ENCODE measurements around the gene ALG3. TPM values are rescaled to one million over a fixed set of nuclear protein-coding genes. Genes with fewer than 3 reads are reported as not detected.

Gene ALG3
- total and polyA plus RNA-seq, 2 experiments from 2014 or later, result 76.9 to 109 TPM

DNA sequence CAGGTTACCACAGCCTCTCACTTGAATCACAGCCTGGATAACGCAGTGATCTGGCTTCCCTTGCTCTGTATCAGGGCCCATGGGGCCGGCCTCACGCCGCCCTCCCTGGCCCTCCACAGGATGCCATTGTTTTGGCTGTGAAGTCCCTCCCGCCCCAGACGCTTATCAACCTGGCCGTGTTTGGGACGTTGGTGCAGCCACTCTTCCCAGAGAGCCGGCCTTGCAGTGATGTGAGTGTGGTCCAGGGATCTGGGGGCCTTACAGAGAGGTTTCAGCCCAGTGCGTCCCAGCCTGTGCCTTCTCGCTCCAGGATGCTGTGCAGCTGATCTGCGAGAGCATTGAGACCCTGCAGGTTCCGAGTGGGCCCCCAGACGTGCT lies 12.7 kb downstream of the ALG3 start (continued):
- no peak for TF ChIP-seq EZH2phosphoT487 (IDR thresholded peaks at IDR 0.05; ENCODE audit: unreplicated experiment)

DNA sequence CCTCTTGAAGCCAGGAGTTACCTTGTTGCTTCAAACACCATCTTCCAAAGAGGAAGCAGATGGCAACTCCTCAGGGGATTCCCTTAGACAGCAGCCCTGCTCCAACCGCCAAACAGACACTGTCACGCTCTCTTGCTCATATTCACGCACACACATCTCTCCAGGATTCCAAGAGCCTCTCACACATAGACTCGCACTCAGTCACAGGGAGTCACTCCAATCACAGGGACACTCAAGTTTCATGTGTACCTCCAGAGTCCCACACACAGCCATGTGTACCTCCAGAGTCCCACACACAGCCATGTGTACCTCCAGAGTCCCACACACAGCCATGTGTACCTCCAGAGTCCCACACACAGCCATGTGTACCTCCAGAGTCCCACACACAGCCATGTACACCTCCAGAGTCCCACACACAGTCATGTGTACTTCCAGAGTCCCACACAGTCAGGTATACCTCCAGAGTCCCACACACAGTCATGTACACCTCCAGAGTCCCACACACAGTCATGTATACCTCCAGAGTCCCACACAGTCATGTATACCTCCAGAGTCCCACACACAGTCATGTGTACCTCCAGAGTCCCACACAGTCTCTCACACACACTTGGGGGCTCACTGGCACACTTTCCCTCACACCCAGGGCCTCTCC lies 13.3 kb downstream of the ALG3 start:
- TF ChIP-seq, protein P1, sequence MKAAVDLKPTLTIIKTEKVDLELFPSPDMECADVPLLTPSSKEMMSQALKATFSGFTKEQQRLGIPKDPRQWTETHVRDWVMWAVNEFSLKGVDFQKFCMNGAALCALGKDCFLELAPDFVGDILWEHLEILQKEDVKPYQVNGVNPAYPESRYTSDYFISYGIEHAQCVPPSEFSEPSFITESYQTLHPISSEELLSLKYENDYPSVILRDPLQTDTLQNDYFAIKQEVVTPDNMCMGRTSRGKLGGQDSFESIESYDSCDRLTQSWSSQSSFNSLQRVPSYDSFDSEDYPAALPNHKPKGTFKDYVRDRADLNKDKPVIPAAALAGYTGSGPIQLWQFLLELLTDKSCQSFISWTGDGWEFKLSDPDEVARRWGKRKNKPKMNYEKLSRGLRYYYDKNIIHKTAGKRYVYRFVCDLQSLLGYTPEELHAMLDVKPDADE (IDR thresholded peaks at IDR 0.05), result no peak
- TF ChIP-seq, protein P2, sequence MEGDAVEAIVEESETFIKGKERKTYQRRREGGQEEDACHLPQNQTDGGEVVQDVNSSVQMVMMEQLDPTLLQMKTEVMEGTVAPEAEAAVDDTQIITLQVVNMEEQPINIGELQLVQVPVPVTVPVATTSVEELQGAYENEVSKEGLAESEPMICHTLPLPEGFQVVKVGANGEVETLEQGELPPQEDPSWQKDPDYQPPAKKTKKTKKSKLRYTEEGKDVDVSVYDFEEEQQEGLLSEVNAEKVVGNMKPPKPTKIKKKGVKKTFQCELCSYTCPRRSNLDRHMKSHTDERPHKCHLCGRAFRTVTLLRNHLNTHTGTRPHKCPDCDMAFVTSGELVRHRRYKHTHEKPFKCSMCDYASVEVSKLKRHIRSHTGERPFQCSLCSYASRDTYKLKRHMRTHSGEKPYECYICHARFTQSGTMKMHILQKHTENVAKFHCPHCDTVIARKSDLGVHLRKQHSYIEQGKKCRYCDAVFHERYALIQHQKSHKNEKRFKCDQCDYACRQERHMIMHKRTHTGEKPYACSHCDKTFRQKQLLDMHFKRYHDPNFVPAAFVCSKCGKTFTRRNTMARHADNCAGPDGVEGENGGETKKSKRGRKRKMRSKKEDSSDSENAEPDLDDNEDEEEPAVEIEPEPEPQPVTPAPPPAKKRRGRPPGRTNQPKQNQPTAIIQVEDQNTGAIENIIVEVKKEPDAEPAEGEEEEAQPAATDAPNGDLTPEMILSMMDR (conservative IDR thresholded peaks at IDR 0.05; ENCODE audit: low read depth in 2 of 2), result no peak
- TF ChIP-seq EZH2phosphoT487 (IDR thresholded peaks at IDR 0.05; ENCODE audit: unreplicated experiment), result no peak
- Mint-ChIP-seq H3K4me3 (no peak overlapping the region), H3K36me3 (ENCODE audit: low read depth) (no peaks in the 10 kb centered on the region; the same call in 2 of the 3 replicates), H3K27ac (no peak overlapping the region), H3K27me3 (ENCODE audit: insufficient read depth, low read depth, poor library complexity) (peaks cover 37% of the 10 kb centered on the region), H3K4me1 (peaks cover 11% of the 10 kb centered on the region), H3K9me3 (no peaks in the 10 kb centered on the region; the same call in 2 of the 3 replicates)
- no peak overlapping the region for H3K27ac ChIP-seq (ENCODE audit: low read depth)
- no peaks in the 10 kb centered on the region for H3K36me3 ChIP-seq (ENCODE audit: insufficient read depth)
- no peak overlapping the region for H3K4me3 ChIP-seq
- 0 out of 2 replicates have a peak, but pooled peaks cover 10% of the 10 kb centered on the region for H4K20me1 ChIP-seq (replicated peaks; ENCODE audit: insufficient read depth)
- no peaks in the 10 kb centered on the region for H3F3A ChIP-seq (replicated peaks; ENCODE audit: low read depth)
- ATAC-seq, result no peak
- no peaks in the 10 kb centered on the region for H3K79me2 ChIP-seq (replicated peaks; ENCODE audit: insufficient read depth)
- H2AFZ ChIP-seq, result no peak overlapping the region
- H3K9me2 ChIP-seq (ENCODE audit: insufficient read depth), result no peaks in the 10 kb centered on the region
- DNase-seq (ENCODE audit: low spot score), result no peak
- no peak overlapping the region for H3K4me2 ChIP-seq
- H3K27me3 ChIP-seq (ENCODE audit: insufficient read depth), result peaks cover 44% of the 10 kb centered on the region
- H3K4me1 ChIP-seq (ENCODE audit: insufficient read depth), result no peaks in the 10 kb centered on the region

DNA sequence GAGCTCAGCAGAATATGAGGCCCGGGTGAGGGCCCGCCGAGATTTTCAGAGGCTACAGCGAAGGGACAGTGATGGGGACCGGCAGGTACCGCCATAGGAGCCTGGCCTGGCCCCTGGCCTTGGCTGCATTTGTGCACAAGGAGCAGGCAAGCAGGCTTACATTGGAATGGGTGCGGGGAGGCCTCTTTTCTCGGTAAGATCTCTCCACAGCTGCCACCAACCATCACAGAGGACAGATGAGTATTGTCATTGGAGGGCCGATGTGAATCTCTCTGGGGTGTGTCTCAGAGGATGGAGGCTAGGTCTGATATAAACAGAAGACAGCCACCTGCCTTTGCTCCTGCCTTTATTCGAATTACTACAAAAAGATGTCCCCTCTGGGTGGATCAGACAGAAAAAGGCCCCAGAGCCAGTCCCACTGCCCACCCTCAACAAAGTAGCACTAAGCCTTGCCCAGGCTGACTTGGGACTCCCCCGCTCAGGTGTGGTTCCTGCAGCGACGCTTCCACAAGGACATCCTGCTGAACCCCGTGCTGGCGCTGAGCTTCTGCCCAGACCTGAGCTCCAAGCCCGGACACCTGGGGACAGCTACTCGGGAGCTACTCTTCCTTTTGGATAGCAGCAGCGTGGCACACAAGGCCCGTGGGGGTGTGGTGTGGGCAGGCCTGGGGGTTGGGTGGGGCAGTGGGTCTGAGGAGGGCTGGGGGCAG lies 13.9 kb downstream of the ALG3 start:
- H3K4me1 Mint-ChIP-seq, result peaks cover 11% of the 10 kb centered on the region
- Histone ChIP-seq H4K20me1 (replicated peaks; ENCODE audit: insufficient read depth) (0 out of 2 replicates have a peak, but pooled peaks cover 6% of the 10 kb centered on the region), H3K36me3 (ENCODE audit: insufficient read depth) (no peaks in the 10 kb centered on the region), H3K9me2 (ENCODE audit: insufficient read depth) (no peaks in the 10 kb centered on the region), H3K27me3 (ENCODE audit: insufficient read depth) (peaks cover 46% of the 10 kb centered on the region), H3K4me2 (no peak overlapping the region), H2AFZ (no peak overlapping the region), H3F3A (replicated peaks; ENCODE audit: low read depth) (no peaks in the 10 kb centered on the region), H3K4me1 (ENCODE audit: insufficient read depth) (no peaks in the 10 kb centered on the region), H3K79me2 (replicated peaks; ENCODE audit: insufficient read depth) (no peaks in the 10 kb centered on the region), H3K27ac (ENCODE audit: low read depth) (no peak overlapping the region), H3K4me3 (no peak overlapping the region)
- no peaks in the 10 kb centered on the region; the same call in 2 of the 3 replicates for H3K9me3 Mint-ChIP-seq
- peaks cover 40% of the 10 kb centered on the region for H3K27me3 Mint-ChIP-seq (ENCODE audit: insufficient read depth, low read depth, poor library complexity)
- no peak for DNase-seq (ENCODE audit: low spot score)
- no peak for ATAC-seq
- no peaks in the 10 kb centered on the region; the same call in 2 of the 3 replicates for H3K36me3 Mint-ChIP-seq (ENCODE audit: low read depth)
- H3K4me3 Mint-ChIP-seq, result no peak overlapping the region
- H3K27ac Mint-ChIP-seq, result no peak overlapping the region
- TF ChIP-seq EZH2phosphoT487 (IDR thresholded peaks at IDR 0.05; ENCODE audit: unreplicated experiment), result no peak
- no peak for TF ChIP-seq NANOG (IDR thresholded peaks at IDR 0.05; ENCODE audit: borderline replicate concordance)
- no peak for TF ChIP-seq JUNB (IDR thresholded peaks at IDR 0.05; ENCODE audit: unreplicated experiment)
- TF ChIP-seq CREB1 (CRISPR knock-in tag; IDR thresholded peaks at IDR 0.05; ENCODE audit: low read depth), result no peak
- TF ChIP-seq EZH2 (IDR thresholded peaks at IDR 0.05; ENCODE audit: low read depth, unreplicated experiment), result no peak
- no peak for TF ChIP-seq STAT1 (IDR thresholded peaks at IDR 0.05; ENCODE audit: unreplicated experiment)
- TF ChIP-seq, protein P1 (IDR thresholded peaks at IDR 0.05), result no peak
- TF ChIP-seq, protein P2 (conservative IDR thresholded peaks at IDR 0.05; ENCODE audit: low read depth in 2 of 2), result no peak
- no peak for TF ChIP-seq ZNF331 (CRISPR knock-in tag; IDR thresholded peaks at IDR 0.05; ENCODE audit: low read depth)
- TF ChIP-seq POLR2AphosphoS5 (IDR thresholded peaks at IDR 0.05; ENCODE audit: low read depth), result no peak

Data from GM23338 (cell line).